Tibial artery (tissue), 4 donors: ENCODE results near the gene CPE.

ENCODE experiments used
- DNase-seq, 2 donors: peaks; one replicate each; pipeline ENCODE4 v3.0.0-alpha.2; 2019
- H3K27ac ChIP-seq, 2 donors: fragments of 200-600 bp; sonication (generic) in 1 of 2; 1 replicate in 1 of 2; 2 replicates in 1 of 2; pipeline ENCODE4 v1.5.1; 2018 to 2019; ENCODE audit warnings: mild to moderate bottlenecking in 1 of 2
- H3K27me3 ChIP-seq, 2 donors: fragments of 200-600 bp; sonication (generic) in 1 of 2; one replicate each; pipeline versions ENCODE4 v1.5.1 to v1.6.0; 2016 to 2019
- H3K36me3 ChIP-seq, 3 donors: fragments of 200-600 bp; sonication (generic) in 2 of 3; one replicate each; pipeline ENCODE4 v1.5.1; 2016 to 2019; ENCODE audit warnings: mild to moderate bottlenecking in 2 of 3
- H3K4me1 ChIP-seq, 4 donors: fragments of 200-600 bp; sonication (generic) in 2 of 4; 1 replicate in 3 of 4; 2 replicates in 1 of 4; pipeline ENCODE4 v1.5.1; 2016 to 2019
- H3K4me3 ChIP-seq, 2 donors: fragments of 200-600 bp; sonication (generic) in 1 of 2; 1 replicate in 1 of 2; 2 replicates in 1 of 2; pipeline ENCODE4 v1.5.1; 2018 to 2019; ENCODE audit warnings: mild to moderate bottlenecking in 2 of 2
- H3K9me3 ChIP-seq, 3 donors: fragments of 200-600 bp; sonication (generic) in 1 of 3; one replicate each; pipeline ENCODE4 v1.5.1; 2016 to 2019
- intact Hi-C: fragments of 100-400 bp; cut with DNase I; formaldehyde crosslinking; loops from one replicate; pipeline ENCODE4 v1.15.0; 2023; ENCODE audit warnings: low total_unique reads
- TF ChIP-seq, protein P1 (sequence below), 2 experiments: fragments of 200-600 bp in 1 of 2; fragments of 450-650 bp in 1 of 2; IDR thresholded peaks; one replicate each; pipeline ENCODE4 v1.5.1; 2017 to 2019; ENCODE audit warnings: antibody characterized with exemption in 2 of 2, mild to moderate bottlenecking in 1 of 2, moderate library complexity in 1 of 2

CPE gene

GRCh38 chr4:165426823-165427222 lies 48.0 kb downstream of the CPE start:
- no peaks in the 10 kb centered on the region for H3K27me3 ChIP-seq
- intact Hi-C loops, result no loop called here
- TF ChIP-seq, protein P1, sequence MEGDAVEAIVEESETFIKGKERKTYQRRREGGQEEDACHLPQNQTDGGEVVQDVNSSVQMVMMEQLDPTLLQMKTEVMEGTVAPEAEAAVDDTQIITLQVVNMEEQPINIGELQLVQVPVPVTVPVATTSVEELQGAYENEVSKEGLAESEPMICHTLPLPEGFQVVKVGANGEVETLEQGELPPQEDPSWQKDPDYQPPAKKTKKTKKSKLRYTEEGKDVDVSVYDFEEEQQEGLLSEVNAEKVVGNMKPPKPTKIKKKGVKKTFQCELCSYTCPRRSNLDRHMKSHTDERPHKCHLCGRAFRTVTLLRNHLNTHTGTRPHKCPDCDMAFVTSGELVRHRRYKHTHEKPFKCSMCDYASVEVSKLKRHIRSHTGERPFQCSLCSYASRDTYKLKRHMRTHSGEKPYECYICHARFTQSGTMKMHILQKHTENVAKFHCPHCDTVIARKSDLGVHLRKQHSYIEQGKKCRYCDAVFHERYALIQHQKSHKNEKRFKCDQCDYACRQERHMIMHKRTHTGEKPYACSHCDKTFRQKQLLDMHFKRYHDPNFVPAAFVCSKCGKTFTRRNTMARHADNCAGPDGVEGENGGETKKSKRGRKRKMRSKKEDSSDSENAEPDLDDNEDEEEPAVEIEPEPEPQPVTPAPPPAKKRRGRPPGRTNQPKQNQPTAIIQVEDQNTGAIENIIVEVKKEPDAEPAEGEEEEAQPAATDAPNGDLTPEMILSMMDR (IDR thresholded peaks at IDR 0.05), result no peak
- peaks cover 0 to 9% (median 0%) of the 10 kb centered on the region in 3 donors for H3K36me3 ChIP-seq
- no peak overlapping the region for H3K27ac ChIP-seq
- no peaks in the 10 kb centered on the region for H3K9me3 ChIP-seq
- no peak for DNase-seq
- H3K4me3 ChIP-seq, result no peak overlapping the region
- peaks cover 0 to 19% (median 6%) of the 10 kb centered on the region in 4 donors for H3K4me1 ChIP-seq

- Histone ChIP-seq H3K9me3 (no peaks in the 10 kb centered on the region), H3K4me3 (no peak overlapping the region), H3K27ac (no peak overlapping the region), H3K27me3 (no peaks in the 10 kb centered on the region), H3K36me3 (peaks cover 0 to 9% (median 0%) of the 10 kb centered on the region in 3 donors), H3K4me1 (peaks cover 0 to 16% (median 6%) of the 10 kb centered on the region in 4 donors)
- DNase-seq, result no peak
- intact Hi-C loops, result no loop called here
- TF ChIP-seq, protein P1 (IDR thresholded peaks at IDR 0.05), result no peak
These were observed 50.1 kb downstream of the CPE start for GRCh38 chr4:165428957-165429356.

GRCh38 chr4:165433529-165433928 lies 54.7 kb downstream of the CPE start:
- Histone ChIP-seq H3K27ac (no peak overlapping the region), H3K4me1 (no peaks in the 10 kb centered on the region), H3K4me3 (no peak overlapping the region), H3K27me3 (no peaks in the 10 kb centered on the region), H3K36me3 (peaks cover 0 to 9% (median 0%) of the 10 kb centered on the region in 3 donors), H3K9me3 (no peaks in the 10 kb centered on the region)
- DNase-seq, result no peak
- intact Hi-C loops, result no loop called here
- TF ChIP-seq, protein P1 (IDR thresholded peaks at IDR 0.05), result no peak

GRCh38 chr4:165437691-165438090 lies 58.9 kb downstream of the CPE start:
- Histone ChIP-seq H3K36me3 (no peaks in the 10 kb centered on the region), H3K27ac (no peak overlapping the region), H3K27me3 (no peaks in the 10 kb centered on the region), H3K9me3 (no peaks in the 10 kb centered on the region), H3K4me1 (peaks cover 0 to 20% (median 14%) of the 10 kb centered on the region in 4 donors), H3K4me3 (no peak overlapping the region)
- TF ChIP-seq, protein P1 (IDR thresholded peaks at IDR 0.05), result no peak
- DNase-seq, result no peak
- intact Hi-C loops, result no loop called here

DNA sequence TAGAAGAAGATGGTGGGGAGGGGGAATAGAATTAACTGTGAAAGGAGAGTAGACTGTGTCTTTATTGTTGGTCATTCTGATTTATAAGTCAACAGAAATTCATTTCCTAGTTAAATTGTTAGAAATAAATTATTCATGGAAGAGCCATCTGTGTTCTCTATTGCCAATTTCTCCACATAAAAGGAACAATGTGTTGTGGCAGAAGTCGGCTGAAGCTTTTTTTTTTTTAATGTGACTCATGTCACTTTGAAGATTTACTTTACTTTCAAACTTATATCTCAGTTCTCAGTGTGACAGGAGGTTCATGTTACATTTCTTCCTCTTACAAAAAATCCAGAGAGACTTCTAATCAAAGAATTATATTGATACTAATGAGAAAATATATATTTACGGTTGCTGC lies 60.5 kb downstream of the CPE start:
- H3K4me3 ChIP-seq, result no peak overlapping the region
- no peaks in the 10 kb centered on the region for H3K27me3 ChIP-seq
- H3K27ac ChIP-seq, result no peak overlapping the region
- no peak for DNase-seq
- no peaks in the 10 kb centered on the region for H3K36me3 ChIP-seq
- TF ChIP-seq, protein P1 (IDR thresholded peaks at IDR 0.05), result no peak
- intact Hi-C loops, result no loop called here
- peaks cover 0 to 20% (median 14%) of the 10 kb centered on the region in 4 donors for H3K4me1 ChIP-seq
- H3K9me3 ChIP-seq, result no peaks in the 10 kb centered on the region

GRCh38 chr4:165439981-165440380 lies 61.2 kb downstream of the CPE start:
- Histone ChIP-seq H3K36me3 (no peaks in the 10 kb centered on the region), H3K4me1 (peaks cover 0 to 20% (median 14%) of the 10 kb centered on the region in 4 donors), H3K27me3 (no peaks in the 10 kb centered on the region), H3K4me3 (no peak overlapping the region), H3K9me3 (no peaks in the 10 kb centered on the region), H3K27ac (no peak overlapping the region)
- TF ChIP-seq, protein P1 (IDR thresholded peaks at IDR 0.05), result no peak
- intact Hi-C loops, result no loop called here
- DNase-seq, result no peak
